Endothelial cell of umbilical vein (primary cell): Measurements from ENCODE around the gene CARD8. TPM values are rescaled to one million over a fixed set of nuclear protein-coding genes. Genes with fewer than 3 reads are reported as not detected.
"Not testable (repeated sequence)": the region's sequence is repeated elsewhere in the genome, so short reads cannot be mapped to it uniquely, and the experiment has no call there.

ENCODE experiments used
- BruUV-seq: library from RNA; stranded (reverse); fragments of 400-500 nt; replicated peaks from 2 replicates; lab custom pipeline; 2021; lab: Mats Ljungman, UMichigan
- CTCF ChIA-PET: fragments of 300-600, 350-600 bp; sonication (Branson Sonifier 250); formaldehyde crosslinking; loops from one replicate; lab custom pipeline; 2021; ENCODE audit warnings: antibody characterized with exemption, inconsistent platforms; lab: Charles Lee
- POLR2A ChIA-PET: fragments of 300-600, 350-600 bp; sonication (Branson Sonifier 250); formaldehyde crosslinking; loops from one replicate; lab custom pipeline; 2021; ENCODE audit warnings: antibody characterized with exemption, inconsistent platforms; lab: Charles Lee
- DNase-seq: peaks from one replicate; pipeline ENCODE4 v3.0.0-alpha.2; 2011; ENCODE audit warnings: low read depth, low spot score
- FAIRE-seq: peaks from 2 replicates; lab custom pipeline; 2011; peaks lifted over from hg19 to GRCh38; lab: Jason Lieb, UNC
- H2AFZ ChIP-seq: 2 replicates; pipeline ENCODE4 v1.6.0; 2012; ENCODE audit warnings: low read depth, low read length, control low read depth, inconsistent platforms
- H3K27ac ChIP-seq: 2 replicates; pipeline ENCODE4 v1.5.1; 2011; ENCODE audit warnings: low read depth, mild to moderate bottlenecking, control low read depth, low read length, moderate library complexity; ENCODE audit not compliant: insufficient read depth
- H3K27me3 ChIP-seq, 2 experiments: 2 replicates each; pipeline versions ENCODE4 v1.6.0 to v1.6.1; 2011; ENCODE audit warnings: low read length in 2 of 2, mixed read lengths in 1 of 2; ENCODE audit not compliant: control insufficient read depth in 2 of 2, insufficient read depth in 2 of 2
- H3K36me3 ChIP-seq, 2 experiments: 2 replicates in 1 of 2; 3 replicates in 1 of 2; pipeline ENCODE4 v1.5.1; 2011; ENCODE audit warnings: low read length in 2 of 2, mild to moderate bottlenecking in 1 of 2, moderate library complexity in 1 of 2; ENCODE audit not compliant: control insufficient read depth in 2 of 2, insufficient read depth in 2 of 2; ENCODE audit errors: extremely low read depth in 1 of 2
- H3K4me1 ChIP-seq: 3 replicates; pipeline ENCODE4 v1.5.1; 2011; ENCODE audit warnings: mild to moderate bottlenecking, low read length; ENCODE audit not compliant: control insufficient read depth, insufficient read depth; ENCODE audit errors: extremely low read depth
- H3K4me2 ChIP-seq: 2 replicates; pipeline ENCODE4 v1.6.1; 2011; ENCODE audit warnings: low read length, control low read depth, mixed read lengths; ENCODE audit not compliant: insufficient read depth
- H3K4me3 ChIP-seq, 3 experiments: fragments of 200-600 bp in 1 of 3; sonication (generic), shearing (Covaris generic) in 1 of 3; replicated peaks in 1 of 3; 2 replicates each; pipeline ENCODE4 v1.5.1; 2011 to 2016; ENCODE audit warnings: control low read depth in 3 of 3, low read length in 3 of 3, mild to moderate bottlenecking in 2 of 3, inconsistent platforms in 1 of 3, low read depth in 1 of 3, moderate library complexity in 1 of 3; ENCODE audit not compliant: insufficient read depth in 1 of 3
- H3K79me2 ChIP-seq: 2 replicates; pipeline ENCODE4 v1.6.0; 2012; ENCODE audit warnings: low read length, inconsistent platforms; ENCODE audit not compliant: control insufficient read depth, insufficient read depth
- H3K9ac ChIP-seq: replicated peaks from 2 replicates; pipeline ENCODE3; 2011; ENCODE audit warnings: low read length, control low read depth; ENCODE audit not compliant: insufficient read depth; ENCODE audit errors: extremely low read depth
- H3K9me1 ChIP-seq: replicated peaks from 3 replicates; pipeline ENCODE4 v1.6.0; 2011; ENCODE audit warnings: mild to moderate bottlenecking, low read length; ENCODE audit not compliant: control insufficient read depth, insufficient read depth; ENCODE audit errors: extremely low read depth
- H3K9me3 ChIP-seq: replicated peaks from 2 replicates; pipeline ENCODE4 v1.5.1; 2012; ENCODE audit warnings: low read length, inconsistent platforms; ENCODE audit not compliant: control insufficient read depth, insufficient read depth
- H4K20me1 ChIP-seq: replicated peaks from 2 replicates; pipeline ENCODE3; 2011; ENCODE audit warnings: mild to moderate bottlenecking, low read length; ENCODE audit not compliant: control insufficient read depth, insufficient read depth; ENCODE audit errors: extremely low read depth
- dilution Hi-C: fragments of 300-500 bp; cut with MboI; formaldehyde crosslinking; loops from one replicate; pipeline ENCODE4 v1.15.0; 2019; ENCODE audit warnings: low sequenced_read_pairs; ENCODE audit not compliant: extremely low pct_ligation_motif_present
- intact Hi-C: fragments of 100-400 bp; cut with micrococcal nuclease; formaldehyde crosslinking; loops from one replicate; pipeline ENCODE4 v1.10.0; 2022
- polyA plus RNA-seq, 4 experiments: library from polyadenylated mRNA; depleted of rRNA in 3 of 4; stranded (reverse) in 3 of 4; unstranded in 1 of 4; fragments of >200 nt; gene quantifications; 2 replicates each; pipeline versions ENCODE4 v1.2.1 to v1.2.3, GENCODE V29; 2011 to 2012; ENCODE audit warnings: missing spikeins in 1 of 4
- total RNA-seq: library from RNA; stranded (reverse); gene quantifications from 2 replicates; pipeline ENCODE4 v1.2.3, GENCODE V29; 2021

The CARD8 gene
- total and polyA plus RNA-seq, 2 donors (not counting 3 experiments of a cell fraction or from before 2014, with no cell fraction given), result 64.6 to 123 TPM

DNA sequence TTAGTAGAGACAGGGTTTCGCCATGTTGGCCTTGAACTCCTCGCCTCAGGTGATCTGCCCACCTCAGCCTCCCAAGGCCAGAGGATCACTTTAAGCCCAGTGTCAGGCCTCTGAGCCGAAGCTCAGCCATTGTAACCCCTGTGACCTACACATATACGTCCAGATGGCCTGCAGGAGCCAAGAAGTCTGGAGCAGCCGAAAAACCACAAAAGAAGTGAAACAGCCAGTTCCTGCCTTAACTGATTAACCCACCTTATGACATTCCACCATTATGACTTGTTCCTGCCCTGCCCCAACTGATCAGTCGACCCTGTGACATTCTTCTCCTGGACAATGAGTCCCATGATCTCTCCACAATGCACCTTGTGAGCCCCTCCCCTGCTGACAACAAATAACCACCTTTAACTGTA is 13.9 kb upstream of the CARD8 start:
- FAIRE-seq, BruUV-seq, DNase-seq, POLR2A ChIA-PET, H3K9ac ChIP-seq, H2AFZ ChIP-seq, H3K4me2 ChIP-seq, H3K27ac ChIP-seq, H4K20me1 ChIP-seq, H3K9me3 ChIP-seq, dilution Hi-C loops, H3K4me3 ChIP-seq, H3K9me1 ChIP-seq, H3K79me2 ChIP-seq, H3K27me3 ChIP-seq, H3K4me1 ChIP-seq, H3K36me3 ChIP-seq: not testable (repeated sequence)
- intact Hi-C loops, result loop anchor here (5.0 kb wide), 1 partner anchor 178 kb away; the partner anchor contains the start of gene GRWD1
- CTCF ChIA-PET, result interaction anchor here (1.0 to 10.0 kb wide), 2 partner anchors 21 to 64 kb away, joined by 5 to 126 read pairs; no protein-coding TSS in a partner anchor

DNA sequence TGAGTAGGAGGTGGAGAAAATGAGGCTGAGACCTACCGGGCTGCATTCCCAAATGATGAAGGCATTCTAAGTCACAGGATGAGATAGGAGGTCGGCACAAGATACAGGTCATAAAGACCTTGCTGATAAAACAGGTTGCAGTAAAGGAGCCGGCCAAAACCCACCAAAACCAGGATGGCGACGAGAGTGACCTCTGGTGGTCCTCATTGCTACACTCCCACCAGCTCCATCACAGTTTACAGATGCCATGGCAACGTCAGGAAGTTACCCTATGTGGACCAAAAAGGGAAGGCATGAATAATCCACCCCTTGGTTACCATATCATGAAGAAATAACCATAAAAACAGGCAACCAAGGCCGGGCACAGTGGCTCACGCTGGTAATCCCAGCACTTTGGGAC is 9.6 kb upstream of the CARD8 start:
- H3K27ac ChIP-seq, H3K9me1 ChIP-seq, BruUV-seq, H3K4me2 ChIP-seq, H3K27me3 ChIP-seq, dilution Hi-C loops, H3K4me3 ChIP-seq, DNase-seq, H2AFZ ChIP-seq, H3K36me3 ChIP-seq, H3K9me3 ChIP-seq, H4K20me1 ChIP-seq, FAIRE-seq, H3K4me1 ChIP-seq, H3K79me2 ChIP-seq, H3K9ac ChIP-seq: not testable (repeated sequence)
- ChIA-PET POLR2A (interaction anchor here (1.3 kb wide), 1 partner anchor 113 kb away, joined by 3 read pairs; no protein-coding TSS in a partner anchor), CTCF (interaction anchor here (0.6 to 10.0 kb wide), 4 partner anchors 10 to 241 kb away, joined by 3 to 126 read pairs (median 12); partner anchors contain the start of gene CARD8)
- intact Hi-C loops, result loop anchor here (5.0 kb wide), 1 partner anchor 182 kb away; the partner anchor contains the start of gene GRWD1

DNA sequence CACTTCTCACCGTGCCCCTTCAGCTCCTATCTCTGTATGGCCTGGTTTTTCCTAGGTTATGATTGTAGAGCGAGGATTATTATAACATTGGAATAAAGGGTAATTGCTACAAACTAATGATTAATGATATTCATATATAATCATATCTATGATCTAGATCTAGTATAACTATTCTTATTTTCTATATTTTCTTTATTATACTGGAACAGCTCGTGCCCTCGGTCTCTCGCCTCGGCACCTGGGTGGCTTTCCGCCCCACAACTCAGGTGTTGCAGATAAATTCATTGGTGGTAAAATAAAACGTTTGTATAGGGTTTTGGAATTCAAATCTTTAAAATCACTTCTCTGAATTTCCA is 4.6 kb upstream of the CARD8 start:
- H3K9me1 ChIP-seq, FAIRE-seq, H3K4me2 ChIP-seq, H3K36me3 ChIP-seq, H3K27ac ChIP-seq, H3K4me3 ChIP-seq, BruUV-seq, H3K79me2 ChIP-seq, dilution Hi-C loops, H4K20me1 ChIP-seq, H2AFZ ChIP-seq, H3K9me3 ChIP-seq, DNase-seq, H3K9ac ChIP-seq, H3K27me3 ChIP-seq: not testable (repeated sequence)
- peaks cover 34% of the 10 kb centered on the region for H3K4me1 ChIP-seq
- ChIA-PET POLR2A (interaction anchor here (2.3 kb wide), 1 partner anchor 56 kb away, joined by 9 read pairs; no protein-coding TSS in a partner anchor), CTCF (interaction anchor here (0.6 to 3.7 kb wide), 27 partner anchors 10 to 324 kb away, joined by 3 to 43 read pairs (median 4); partner anchors contain the start of gene KDELR1)
- intact Hi-C loops, result loop anchor here (1.0 to 2.0 kb wide), 3 partner anchors 90 to 153 kb away; partner anchors contain the start of genes LIG1 and ZSWIM9

DNA sequence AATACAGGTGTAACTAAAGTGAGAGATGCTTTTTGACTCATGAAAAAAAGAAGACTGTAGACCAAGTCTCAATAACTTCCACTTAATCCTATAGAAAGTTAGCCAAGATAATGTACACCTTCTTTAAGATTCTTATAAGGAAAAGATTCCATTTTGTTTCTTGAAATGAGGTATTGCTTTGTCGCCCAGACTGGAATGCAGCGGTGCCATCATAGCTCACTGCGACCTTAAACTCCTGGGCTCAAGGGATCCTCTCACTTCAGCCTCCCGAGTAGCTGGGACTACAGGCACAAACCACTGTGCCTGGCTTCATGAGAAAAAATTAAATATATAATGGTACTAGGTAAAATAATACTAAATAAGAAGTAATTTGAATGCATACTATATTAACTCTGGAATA is 3.3 kb upstream of the CARD8 start:
- H4K20me1 ChIP-seq, dilution Hi-C loops, BruUV-seq, DNase-seq, H3K9me1 ChIP-seq, H3K9me3 ChIP-seq, H3K36me3 ChIP-seq, H2AFZ ChIP-seq, H3K27me3 ChIP-seq: not testable (repeated sequence)
- intact Hi-C loops, result loop anchor here (1.0 kb wide), 2 partner anchors 10 to 15 kb away; no protein-coding TSS in a partner anchor
- H3K79me2 ChIP-seq, result peaks cover 14% of the 10 kb centered on the region
- H3K4me1 ChIP-seq, result peaks cover 45% of the 10 kb centered on the region
- H3K9ac ChIP-seq, result peak overlapping the region; percentile 72
- ChIA-PET POLR2A (interaction anchor here (0.9 to 2.3 kb wide), 3 partner anchors 10 to 55 kb away, joined by 3 to 9 read pairs (median 4); no protein-coding TSS in a partner anchor), CTCF (interaction anchor here (0.8 to 3.7 kb wide), 6 partner anchors 9 to 151 kb away, joined by 7 to 43 read pairs (median 16); no protein-coding TSS in a partner anchor)
- H3K4me3 ChIP-seq, result peak overlapping the region in 1 of 3 experiments; percentile 20
- H3K27ac ChIP-seq, result peak overlapping the region; percentile 89
- FAIRE-seq, result peak; percentile 42
- peak overlapping the region; percentile 72 for H3K4me2 ChIP-seq
